Measurements from ENCODE around the gene JOSD1. TPM values are rescaled to one million over a fixed set of nuclear protein-coding genes. Genes with fewer than 3 reads are reported as not detected.

The JOSD1 gene
- total and polyA plus RNA-seq, 10 of the 15 experiments (the other 5 are each of a cell fraction or from before 2014, with no cell fraction given): 6.2 to 54.6 (median 40.5) TPM

GRCh38 chr22:38733329-38733723, 32.6 kb upstream of the JOSD1 start (continued):
- TF ChIP-seq NFYA (IDR thresholded peaks at IDR 0.05; ENCODE audit: borderline replicate concordance, low read depth, low read length) (no peak), GATAD2B (conservative IDR thresholded peaks at IDR 0.05; ENCODE audit: low read depth) (no peak), SUPT20H (IDR thresholded peaks at IDR 0.05; ENCODE audit: borderline replicate concordance, control insufficient read depth, low read depth, low read length) (no peak), POU2F2 (IDR thresholded peaks at IDR 0.05; ENCODE audit: borderline replicate concordance, low read depth, low read length) (peak; percentile 50; the same call in 2 of the 3 replicates), CREB1 (IDR thresholded peaks at IDR 0.05; ENCODE audit: low read depth) (no peak), TBL1XR1 (IDR thresholded peaks at IDR 0.05; ENCODE audit: low read depth, low read length) (no peak), FOS (IDR thresholded peaks at IDR 0.05; ENCODE audit: borderline replicate concordance, extremely low read depth, insufficient read length) (no peak), IKZF2 (IDR thresholded peaks at IDR 0.05) (no peak), BCLAF1 (IDR thresholded peaks at IDR 0.05) (no peak), MEF2B (IDR thresholded peaks at IDR 0.05; ENCODE audit: partially characterized antibody, poor library complexity, severe bottlenecking) (no peak), CHD4 (IDR thresholded peaks at IDR 0.05) (no peak), BACH1 (IDR thresholded peaks at IDR 0.05; ENCODE audit: borderline replicate concordance) (no peak), E2F8 (IDR thresholded peaks at IDR 0.05; ENCODE audit: low read depth, partially characterized antibody) (no peak), IRF4 (IDR thresholded peaks at IDR 0.05; ENCODE audit: low read depth, low read length) (no peak), NR2C2 (IDR thresholded peaks at IDR 0.05; ENCODE audit: borderline replicate concordance, control insufficient read depth, insufficient read length, low read depth) (no peak), ZBTB4 (CRISPR knock-in tag; IDR thresholded peaks at IDR 0.05) (no peak), MAX (IDR thresholded peaks at IDR 0.05; ENCODE audit: low read depth, low read length) (no peak), MLLT1 (IDR thresholded peaks at IDR 0.05) (no peak), TCF7 (IDR thresholded peaks at IDR 0.05; ENCODE audit: borderline replicate concordance) (no peak)
